Hepatocyte (in vitro differentiated cells): ENCODE results near the gene MFAP5. TPM values are rescaled to one million over a fixed set of nuclear protein-coding genes. Genes with fewer than 3 reads are reported as not detected.

Experiments used
- DNase-seq: peaks from one replicate; pipeline ENCODE4 v3.0.0-alpha.2; 2016; ENCODE audit warnings: low spot score
- H2AFZ ChIP-seq: fragments of 200-600 bp; sonication (generic); 2 replicates; pipeline ENCODE4 v1.6.0; 2016; ENCODE audit warnings: antibody characterized with exemption, mild to moderate bottlenecking
- H3K27ac ChIP-seq: fragments of 200-600 bp; sonication (generic); 2 replicates; pipeline ENCODE4 v1.5.1; 2016; ENCODE audit warnings: mild to moderate bottlenecking
- H3K27me3 ChIP-seq: fragments of 200-600 bp; sonication (generic); 2 replicates; pipeline ENCODE4 v1.6.1; 2016
- H3K36me3 ChIP-seq: fragments of 200-600 bp; sonication (generic); replicated peaks from 2 replicates; pipeline ENCODE4 v1.5.1; 2016; ENCODE audit warnings: low read depth; ENCODE audit not compliant: insufficient read depth
- H3K4me1 ChIP-seq: fragments of 200-600 bp; sonication (generic); 2 replicates; pipeline ENCODE4 v1.5.1; 2016; ENCODE audit warnings: mild to moderate bottlenecking, moderate library complexity; ENCODE audit not compliant: insufficient read depth
- H3K4me2 ChIP-seq: fragments of 200-600 bp; sonication (generic); 2 replicates; pipeline ENCODE4 v1.6.0; 2016
- H3K4me3 ChIP-seq: fragments of 200-600 bp; sonication (generic); 2 replicates; pipeline ENCODE4 v1.5.1; 2016; ENCODE audit warnings: mild to moderate bottlenecking
- H3K79me2 ChIP-seq: fragments of 200-600 bp; sonication (generic); 2 replicates; pipeline ENCODE4 v1.6.0; 2017; ENCODE audit warnings: mild to moderate bottlenecking
- H3K9me2 ChIP-seq: fragments of 200-600 bp; sonication (generic); replicated peaks from 2 replicates; pipeline ENCODE4 v1.6.0; 2017; ENCODE audit warnings: mild to moderate bottlenecking; ENCODE audit not compliant: insufficient read depth
- H3K9me3 ChIP-seq: fragments of 200-600 bp; sonication (generic); 2 replicates; pipeline ENCODE4 v1.5.1; 2016; ENCODE audit warnings: low read depth, mild to moderate bottlenecking
- H4K20me1 ChIP-seq: fragments of 200-600 bp; sonication (generic); 2 replicates; pipeline ENCODE4 v1.6.0; 2016; ENCODE audit warnings: mild to moderate bottlenecking; ENCODE audit not compliant: insufficient read depth, poor library complexity, severe bottlenecking
- EZH2 ChIP-seq: fragments of 200-600 bp; sonication (generic); IDR thresholded peaks from 2 replicates; pipeline ENCODE4 v1.6.1; 2016; ENCODE audit warnings: antibody characterized with exemption, mild to moderate bottlenecking, borderline replicate concordance
- EZH2phosphoT487 ChIP-seq: fragments of 200-600 bp; sonication (generic); IDR thresholded peaks from one replicate; pipeline ENCODE4 v1.6.1; 2018; ENCODE audit warnings: antibody characterized with exemption, mild to moderate bottlenecking, low read depth, moderate library complexity; ENCODE audit not compliant: unreplicated experiment, severe bottlenecking
- WGBS: methylation state at CpG from one replicate; pipeline ENCODE4 v1.1.6; 2016; ENCODE audit warnings: low lambda C conversion rate; ENCODE audit errors: missing lambda C conversion rate; 5-methylcytosine and 5-hydroxymethylcytosine counted together
- polyA plus RNA-seq: library from polyadenylated mRNA; unstranded; fragments of >200 nt; fragmentation: Nextera tagmentation; extraction: Ambion mirVana; gene quantifications from 2 replicates; pipeline ENCODE4 v1.2.1, GENCODE V29; 2016
- total RNA-seq: library from RNA; depleted of rRNA; stranded (reverse); fragments of >200 nt; gene quantifications from 2 replicates; pipeline ENCODE4 v1.2.3, GENCODE V29; 2014
- TF ChIP-seq, protein P1 (sequence below): fragments of 200-600 bp; sonication (generic); IDR thresholded peaks from 2 replicates; pipeline ENCODE4 v1.5.1; 2016; ENCODE audit warnings: antibody characterized with exemption, mild to moderate bottlenecking; ENCODE audit not compliant: poor library complexity

Gene MFAP5
- total and polyA plus RNA-seq, 2 experiments from 2014 or later: 0.15 to 1.9 TPM

DNA sequence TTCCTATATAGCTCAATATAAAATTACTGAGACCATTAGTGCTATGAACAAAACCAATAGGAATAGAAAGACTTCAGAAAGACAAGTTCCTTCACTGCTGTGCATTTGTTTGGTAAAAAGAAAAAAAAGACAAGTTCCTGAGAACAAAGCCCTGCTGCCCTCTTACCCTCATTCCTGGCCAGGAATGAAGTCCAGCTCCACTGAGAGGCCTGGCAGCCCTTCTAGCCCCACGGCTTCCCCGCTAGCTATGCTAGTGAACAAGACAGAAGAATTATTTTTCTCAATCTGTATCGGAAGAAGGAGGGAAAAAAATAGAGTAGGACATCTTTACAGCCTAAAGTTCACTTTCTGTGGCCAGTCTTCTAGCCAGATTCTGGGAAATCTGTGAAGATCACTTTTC is 1.6 kb downstream of the MFAP5 start:
- TF ChIP-seq, protein P1, sequence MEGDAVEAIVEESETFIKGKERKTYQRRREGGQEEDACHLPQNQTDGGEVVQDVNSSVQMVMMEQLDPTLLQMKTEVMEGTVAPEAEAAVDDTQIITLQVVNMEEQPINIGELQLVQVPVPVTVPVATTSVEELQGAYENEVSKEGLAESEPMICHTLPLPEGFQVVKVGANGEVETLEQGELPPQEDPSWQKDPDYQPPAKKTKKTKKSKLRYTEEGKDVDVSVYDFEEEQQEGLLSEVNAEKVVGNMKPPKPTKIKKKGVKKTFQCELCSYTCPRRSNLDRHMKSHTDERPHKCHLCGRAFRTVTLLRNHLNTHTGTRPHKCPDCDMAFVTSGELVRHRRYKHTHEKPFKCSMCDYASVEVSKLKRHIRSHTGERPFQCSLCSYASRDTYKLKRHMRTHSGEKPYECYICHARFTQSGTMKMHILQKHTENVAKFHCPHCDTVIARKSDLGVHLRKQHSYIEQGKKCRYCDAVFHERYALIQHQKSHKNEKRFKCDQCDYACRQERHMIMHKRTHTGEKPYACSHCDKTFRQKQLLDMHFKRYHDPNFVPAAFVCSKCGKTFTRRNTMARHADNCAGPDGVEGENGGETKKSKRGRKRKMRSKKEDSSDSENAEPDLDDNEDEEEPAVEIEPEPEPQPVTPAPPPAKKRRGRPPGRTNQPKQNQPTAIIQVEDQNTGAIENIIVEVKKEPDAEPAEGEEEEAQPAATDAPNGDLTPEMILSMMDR: no peak
- TF ChIP-seq EZH2 (no peak), EZH2phosphoT487 (no peak)
- Histone ChIP-seq H3K4me1 (no peaks in the 10 kb centered on the region), H3K36me3 (no peaks in the 10 kb centered on the region), H2AFZ (no peak overlapping the region), H3K9me2 (no peaks in the 10 kb centered on the region), H3K79me2 (no peaks in the 10 kb centered on the region), H3K4me2 (no peak overlapping the region), H4K20me1 (no peaks in the 10 kb centered on the region), H3K27ac (no peak overlapping the region), H3K27me3 (no peaks in the 10 kb centered on the region), H3K9me3 (no peaks in the 10 kb centered on the region), H3K4me3 (no peak overlapping the region)
- no peak for DNase-seq
- 78% methylated on average over 3 of the region's 3 CpGs for WGBS

DNA sequence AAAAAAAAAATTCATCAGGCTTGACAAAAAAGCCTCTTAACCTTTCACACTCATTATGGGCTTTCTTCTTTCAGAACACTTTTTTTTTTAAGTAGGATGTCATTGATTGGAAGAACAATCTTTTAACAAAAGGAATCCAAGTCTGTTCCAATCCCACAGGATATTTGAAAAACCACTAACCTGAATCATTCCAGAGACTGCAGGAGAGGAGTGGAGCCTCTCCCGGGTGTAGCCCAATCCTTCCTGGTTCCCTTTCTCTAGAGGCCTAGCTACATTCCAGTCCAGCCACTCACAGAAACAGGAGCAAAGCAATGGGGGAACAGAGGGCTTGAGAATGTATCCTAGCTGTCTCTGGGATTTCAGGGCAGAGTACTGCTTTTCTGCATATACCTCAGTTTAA is 4.3 kb downstream of the MFAP5 start:
- Histone ChIP-seq H3K79me2 (no peaks in the 10 kb centered on the region), H3K9me3 (no peaks in the 10 kb centered on the region), H2AFZ (no peak overlapping the region), H3K4me2 (no peak overlapping the region), H4K20me1 (no peaks in the 10 kb centered on the region), H3K9me2 (no peaks in the 10 kb centered on the region), H3K36me3 (no peaks in the 10 kb centered on the region), H3K27ac (no peak overlapping the region), H3K27me3 (no peaks in the 10 kb centered on the region), H3K4me3 (no peak overlapping the region), H3K4me1 (no peaks in the 10 kb centered on the region)
- DNase-seq: no peak
- TF ChIP-seq EZH2 (no peak), EZH2phosphoT487 (no peak)
- TF ChIP-seq, protein P1: no peak
- 32% methylated on average over 1 of the region's 1 CpG for WGBS

DNA sequence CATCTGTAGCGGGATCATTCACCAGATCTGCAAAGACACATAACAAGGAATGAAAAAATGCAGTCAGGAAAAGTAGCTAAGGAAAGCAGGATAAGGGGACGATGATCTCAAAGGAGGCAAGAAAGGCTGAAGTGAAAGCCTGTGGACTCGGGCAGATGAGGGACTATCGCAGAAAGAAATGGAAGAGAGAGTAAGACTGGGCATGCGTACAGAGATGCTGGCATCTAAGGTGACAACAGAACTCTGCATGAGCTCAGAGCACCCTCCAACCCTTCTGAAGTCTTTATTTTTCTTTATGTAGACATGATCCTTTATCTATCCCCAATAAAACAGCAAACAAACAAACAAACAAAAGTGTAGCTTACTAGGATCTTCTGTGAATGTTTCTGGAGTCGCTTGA is 7.2 kb downstream of the MFAP5 start:
- Histone ChIP-seq H3K27me3 (no peaks in the 10 kb centered on the region), H2AFZ (no peak overlapping the region), H3K4me1 (no peaks in the 10 kb centered on the region), H3K27ac (no peak overlapping the region), H3K79me2 (no peaks in the 10 kb centered on the region), H4K20me1 (no peaks in the 10 kb centered on the region), H3K4me2 (no peak overlapping the region), H3K4me3 (no peak overlapping the region), H3K36me3 (no peaks in the 10 kb centered on the region), H3K9me3 (no peaks in the 10 kb centered on the region), H3K9me2 (no peaks in the 10 kb centered on the region)
- DNase-seq: no peak
- no peak for TF ChIP-seq EZH2phosphoT487
- no peak for TF ChIP-seq EZH2
- TF ChIP-seq, protein P1: no peak
- 83% methylated on average over 6 of the region's 6 CpGs for WGBS

DNA sequence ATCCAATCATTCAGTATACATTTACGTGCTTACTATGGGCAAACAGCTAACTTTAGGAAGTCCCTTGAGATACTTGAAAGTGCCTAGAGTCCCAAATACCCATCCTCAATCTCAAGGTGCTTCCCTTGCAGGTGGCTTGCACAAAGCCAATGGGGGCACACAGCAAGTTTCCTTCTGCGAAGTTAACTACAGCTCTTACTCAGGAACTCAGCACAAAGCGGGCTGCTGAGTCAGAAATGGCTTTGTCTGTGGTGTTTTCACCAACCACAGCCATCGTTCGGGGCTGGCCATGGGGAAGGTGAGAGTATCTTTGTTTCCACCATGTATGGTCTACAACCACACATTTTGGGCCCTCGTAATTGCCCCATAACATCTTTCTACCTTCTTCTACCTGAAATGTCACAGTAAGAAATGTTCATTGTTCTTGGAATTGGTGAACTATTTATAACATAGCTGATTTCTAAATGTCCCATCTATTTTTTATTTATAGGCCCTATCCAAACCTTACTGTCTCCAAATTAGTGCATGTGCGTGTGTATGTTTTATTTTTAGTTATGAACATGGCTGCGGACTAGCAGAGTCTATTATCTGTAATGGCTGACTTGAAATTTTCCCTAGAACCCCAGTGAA is 13.9 kb downstream of the MFAP5 start:
- Histone ChIP-seq H3K36me3 (no peaks in the 10 kb centered on the region), H3K4me3 (no peak overlapping the region), H2AFZ (no peak overlapping the region), H3K4me1 (no peaks in the 10 kb centered on the region), H3K27ac (no peak overlapping the region), H4K20me1 (no peaks in the 10 kb centered on the region), H3K9me2 (no peaks in the 10 kb centered on the region), H3K27me3 (no peaks in the 10 kb centered on the region), H3K9me3 (no peaks in the 10 kb centered on the region), H3K79me2 (no peaks in the 10 kb centered on the region), H3K4me2 (no peak overlapping the region)
- TF ChIP-seq EZH2phosphoT487: no peak
- TF ChIP-seq EZH2: no peak
- TF ChIP-seq, protein P1: no peak
- WGBS: 92% methylated on average over 8 of the region's 8 CpGs
- DNase-seq: no peak
